WERI-Rb-1 (cell line): ENCODE measurements around the gene HYAL1.
"Not testable (repeated sequence)": the region's sequence is repeated elsewhere in the genome, so short reads cannot be mapped to it uniquely, and the experiment has no call there.

Source experiments
- DNase-seq: peaks from one replicate; pipeline ENCODE4 v3.0.0-alpha.2; 2020
- H3K27ac ChIP-seq: fragments of 250-450 bp; sonication (Bioruptor Pico); 2 replicates; pipeline ENCODE4 v1.5.1; 2020; ENCODE audit warnings: mild to moderate bottlenecking, moderate library complexity
- H3K27me3 ChIP-seq: fragments of 250-450 bp; sonication (Bioruptor Pico); 2 replicates; pipeline ENCODE4 v1.5.1; 2021; ENCODE audit warnings: mild to moderate bottlenecking, low read depth, moderate library complexity; ENCODE audit not compliant: insufficient read depth, severe bottlenecking
- H3K36me3 ChIP-seq: fragments of 250-450 bp; sonication (Bioruptor Pico); 2 replicates; pipeline ENCODE4 v1.5.1; 2020; ENCODE audit warnings: mild to moderate bottlenecking, moderate library complexity
- H3K4me3 ChIP-seq: 2 replicates; pipeline ENCODE4 v1.5.1; 2011; ENCODE audit warnings: low read depth, mild to moderate bottlenecking, control low read depth, low read length
- H3K9me3 ChIP-seq: fragments of 250-450 bp; sonication (Bioruptor Pico); 2 replicates; pipeline ENCODE4 v1.5.1; 2021; ENCODE audit warnings: mild to moderate bottlenecking, moderate library complexity; ENCODE audit not compliant: severe bottlenecking
- TF ChIP-seq, protein P1 (sequence below): IDR thresholded peaks from 2 replicates; pipeline ENCODE4 v1.5.1; 2011; ENCODE audit warnings: low read depth, mild to moderate bottlenecking, control low read depth, inconsistent platforms, low read length

Gene HYAL1

GRCh38 chr3:50318615-50319014 is 15.2 kb upstream of the HYAL1 start:
- TF ChIP-seq, protein P1, sequence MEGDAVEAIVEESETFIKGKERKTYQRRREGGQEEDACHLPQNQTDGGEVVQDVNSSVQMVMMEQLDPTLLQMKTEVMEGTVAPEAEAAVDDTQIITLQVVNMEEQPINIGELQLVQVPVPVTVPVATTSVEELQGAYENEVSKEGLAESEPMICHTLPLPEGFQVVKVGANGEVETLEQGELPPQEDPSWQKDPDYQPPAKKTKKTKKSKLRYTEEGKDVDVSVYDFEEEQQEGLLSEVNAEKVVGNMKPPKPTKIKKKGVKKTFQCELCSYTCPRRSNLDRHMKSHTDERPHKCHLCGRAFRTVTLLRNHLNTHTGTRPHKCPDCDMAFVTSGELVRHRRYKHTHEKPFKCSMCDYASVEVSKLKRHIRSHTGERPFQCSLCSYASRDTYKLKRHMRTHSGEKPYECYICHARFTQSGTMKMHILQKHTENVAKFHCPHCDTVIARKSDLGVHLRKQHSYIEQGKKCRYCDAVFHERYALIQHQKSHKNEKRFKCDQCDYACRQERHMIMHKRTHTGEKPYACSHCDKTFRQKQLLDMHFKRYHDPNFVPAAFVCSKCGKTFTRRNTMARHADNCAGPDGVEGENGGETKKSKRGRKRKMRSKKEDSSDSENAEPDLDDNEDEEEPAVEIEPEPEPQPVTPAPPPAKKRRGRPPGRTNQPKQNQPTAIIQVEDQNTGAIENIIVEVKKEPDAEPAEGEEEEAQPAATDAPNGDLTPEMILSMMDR = no peak
- Histone ChIP-seq H3K27me3 (no peaks in the 10 kb centered on the region), H3K4me3 (no peak overlapping the region), H3K36me3 (peaks cover 40% of the 10 kb centered on the region), H3K9me3 (no peaks in the 10 kb centered on the region), H3K27ac (no peak overlapping the region)
- DNase-seq = no peak

GRCh38 chr3:50318163-50318562 is 14.8 kb upstream of the HYAL1 start:
- no peak for DNase-seq
- Histone ChIP-seq H3K27me3 (no peaks in the 10 kb centered on the region), H3K9me3 (no peaks in the 10 kb centered on the region), H3K4me3 (no peak overlapping the region), H3K27ac (no peak overlapping the region), H3K36me3 (peaks cover 37% of the 10 kb centered on the region)
- TF ChIP-seq, protein P1 = no peak

DNA sequence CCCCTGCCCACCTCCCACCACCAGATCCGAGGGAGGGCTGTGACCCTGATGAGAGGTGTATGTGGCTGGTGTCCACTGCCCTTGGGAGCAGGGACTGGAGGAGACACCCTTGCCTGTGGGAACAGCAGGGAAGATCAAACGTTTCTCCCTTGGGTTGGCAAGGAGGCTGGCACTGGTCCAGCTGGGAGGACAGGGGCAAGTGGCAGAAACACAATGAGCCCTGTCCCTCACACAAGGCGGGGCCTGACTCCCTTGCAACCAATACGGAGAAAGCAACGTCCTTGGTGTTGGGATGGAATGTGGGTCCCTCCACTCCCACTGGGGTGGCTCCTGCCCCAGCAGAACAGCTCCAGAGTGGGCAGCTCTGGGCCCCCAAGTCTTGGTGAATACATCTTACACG is 13.9 kb upstream of the HYAL1 start:
- Histone ChIP-seq H3K36me3 (peaks cover 37% of the 10 kb centered on the region), H3K9me3 (no peaks in the 10 kb centered on the region), H3K27me3 (no peaks in the 10 kb centered on the region), H3K4me3 (no peak overlapping the region), H3K27ac (no peak overlapping the region)
- TF ChIP-seq, protein P1 = no peak
- no peak for DNase-seq

DNA sequence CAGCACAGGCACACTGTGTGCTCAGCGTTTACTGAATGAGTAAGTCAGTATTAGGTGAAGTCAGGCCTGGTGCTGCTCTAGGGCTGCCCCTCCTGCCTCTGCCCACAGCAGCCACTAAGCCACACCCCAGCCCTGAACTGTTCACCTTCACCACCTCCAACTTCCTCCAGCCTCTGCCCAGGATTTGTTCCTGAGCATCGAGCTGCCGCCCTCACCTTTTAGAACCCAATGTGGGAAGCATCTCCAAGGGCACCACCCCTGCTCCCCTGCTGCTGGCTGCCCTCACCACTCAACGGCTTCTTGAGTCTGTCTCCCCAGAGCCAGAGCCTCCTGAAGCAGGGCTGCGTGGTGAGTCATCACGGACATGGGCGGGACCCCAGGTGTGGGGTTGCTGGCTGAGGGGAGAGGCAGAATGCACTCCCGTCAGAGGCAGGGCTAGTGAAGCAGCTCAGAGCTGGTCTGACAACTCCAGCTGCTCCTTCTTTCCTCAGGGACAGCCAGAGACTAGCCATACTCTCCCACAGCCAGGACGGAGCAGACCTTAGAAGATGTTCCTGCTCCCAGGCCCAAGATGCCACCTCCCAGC is 13.4 kb upstream of the HYAL1 start:
- TF ChIP-seq, protein P1 = no peak
- Histone ChIP-seq H3K9me3 (no peaks in the 10 kb centered on the region), H3K27ac (no peak overlapping the region), H3K4me3 (no peak overlapping the region), H3K36me3 (peaks cover 37% of the 10 kb centered on the region), H3K27me3 (no peaks in the 10 kb centered on the region)
- no peak for DNase-seq

- no peak overlapping the region for H3K4me3 ChIP-seq
- DNase-seq = no peak
- no peaks in the 10 kb centered on the region for H3K27me3 ChIP-seq
- H3K36me3 ChIP-seq = peaks cover 34% of the 10 kb centered on the region
- H3K27ac ChIP-seq = no peak overlapping the region
- H3K9me3 ChIP-seq = no peaks in the 10 kb centered on the region
- TF ChIP-seq, protein P1 = no peak
Measured at GRCh38 chr3:50314816-50315215, 11.4 kb upstream of the HYAL1 start.

GRCh38 chr3:50314342-50314741 is 11.0 kb upstream of the HYAL1 start:
- H3K27me3 ChIP-seq = no peaks in the 10 kb centered on the region
- TF ChIP-seq, protein P1 = no peak
- DNase-seq = no peak

DNA sequence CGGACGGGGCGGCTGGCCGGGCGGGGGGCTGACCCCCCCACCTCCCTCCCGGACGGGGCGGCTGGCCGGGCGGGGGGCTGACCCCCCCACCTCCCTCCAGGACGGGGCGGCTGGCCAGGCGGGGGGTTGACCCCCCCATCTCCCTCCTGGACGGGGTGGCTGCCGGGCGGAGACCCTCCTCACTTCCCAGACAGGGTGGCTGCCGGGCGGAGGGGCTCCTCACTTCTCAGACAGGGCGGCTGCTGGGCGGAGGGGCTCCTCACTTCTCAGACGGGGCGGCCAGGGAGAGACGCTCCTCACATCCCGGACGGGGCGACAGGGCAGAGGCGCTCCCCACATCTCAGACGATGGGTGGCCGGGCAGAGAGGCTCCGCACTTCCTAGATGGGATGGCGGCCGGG is 8.7 kb upstream of the HYAL1 start:
- H3K27me3 ChIP-seq, H3K27ac ChIP-seq, H3K4me3 ChIP-seq, DNase-seq: not testable (repeated sequence)
- H3K9me3 ChIP-seq = peaks cover 15% of the 10 kb centered on the region
- peaks cover 12% of the 10 kb centered on the region for H3K36me3 ChIP-seq

More at GRCh38 chr3:50314342-50314741, 11.0 kb upstream of the HYAL1 start:
- Histone ChIP-seq H3K27ac (no peak overlapping the region; the same call in 1 of the 2 replicates), H3K36me3 (peaks cover 29% of the 10 kb centered on the region), H3K4me3 (no peak overlapping the region), H3K9me3 (no peaks in the 10 kb centered on the region)
